A549 (cell line): ENCODE measurements around the gene ATG13. TPM values are rescaled to one million over a fixed set of nuclear protein-coding genes. Genes with fewer than 3 reads are reported as not detected.
"Not testable (repeated sequence)": the region's sequence is repeated elsewhere in the genome, so short reads cannot be mapped to it uniquely, and the experiment has no call there.

Source experiments
- ATAC-seq, 2 experiments: fragments of 200-7000 bp in 1 of 2; fragments of >200 bp in 1 of 2; cut with Nextera tagmentation in 1 of 2; cut with Tn5 transposase in 1 of 2; 3 replicates each; pipeline versions ENCODE4 v1.8.0 to v1.9.1; 2018 to 2020; ENCODE audit warnings: mild to moderate bottlenecking in 1 of 2, moderate library complexity in 1 of 2
- CTCF ChIA-PET: fragments of 300-600 bp; sonication (Branson Sonifier 250); formaldehyde crosslinking; extraction: SDS; loops from one replicate; lab custom pipeline; 2021; ENCODE audit warnings: antibody characterized with exemption, inconsistent platforms; lab: Yijun Ruan, JAX
- POLR2A ChIA-PET: fragments of 350-600 bp; formaldehyde crosslinking; extraction: SDS; loops from one replicate; lab custom pipeline; 2021; ENCODE audit warnings: antibody characterized with exemption, inconsistent platforms; lab: Yijun Ruan, JAX
- DNase-seq, 2 experiments: peaks; one replicate each; pipeline versions ENCODE4 v3.0.0 to v3.0.0-alpha.2; 2011 to 2016; ENCODE audit warnings: low read depth in 1 of 2, low spot score in 1 of 2
- FAIRE-seq: peaks from 2 replicates; lab custom pipeline; 2011; peaks lifted over from hg19 to GRCh38; lab: Jason Lieb, UNC
- H3K27ac ChIP-seq, 2 experiments: fragments of >200 bp; sonication (Bioruptor Twin); formaldehyde crosslinking; 3 replicates each; pipeline ENCODE4 v1.5.1; 2016 to 2017
- H3K4me1 ChIP-seq: fragments of >200 bp; sonication (Bioruptor Twin); formaldehyde crosslinking; 3 replicates; pipeline ENCODE4 v1.6.1; 2016
- H3K4me2 ChIP-seq: fragments of >200 bp; sonication (Bioruptor Twin); formaldehyde crosslinking; 3 replicates; pipeline ENCODE4 v1.6.1; 2016
- H3K4me3 ChIP-seq: fragments of >200 bp; sonication (Bioruptor Twin); formaldehyde crosslinking; 3 replicates; pipeline ENCODE4 v1.5.1; 2016
- H3K9me3 ChIP-seq: fragments of >200 bp; sonication (Bioruptor Twin); formaldehyde crosslinking; 3 replicates; pipeline ENCODE4 v1.6.1; 2016
- CEBPB ChIP-seq, 2 experiments: fragments of >200 bp in 1 of 2; sonication (Bioruptor Twin) in 1 of 2; formaldehyde crosslinking in 1 of 2; IDR thresholded peaks; 2 replicates each; pipeline ENCODE4 v1.6.1; 2012 to 2016
- E2F6 ChIP-seq: IDR thresholded peaks from 2 replicates; pipeline ENCODE4 v1.6.1; 2012; ENCODE audit warnings: low read depth, borderline replicate concordance
- EHMT2 ChIP-seq: fragments of 200-600 bp; sonication (generic); IDR thresholded peaks from 2 replicates; pipeline ENCODE4 v1.6.1; 2016; ENCODE audit warnings: antibody characterized with exemption, low read depth, mild to moderate bottlenecking, moderate library complexity
- FOXS1 ChIP-seq: fragments of 250-450 bp; sonication (Bioruptor Pico); IDR thresholded peaks from 2 replicates; pipeline ENCODE4 v1.5.0; 2020; ENCODE audit warnings: mild to moderate bottlenecking, moderate library complexity
- HEYL ChIP-seq: fragments of 250-450 bp; sonication (Bioruptor Pico); IDR thresholded peaks from 2 replicates; pipeline ENCODE4 v1.8.0; 2021; ENCODE audit warnings: mild to moderate bottlenecking, moderate library complexity
- HOXB13 ChIP-seq: fragments of 250-450 bp; sonication (Bioruptor Pico); IDR thresholded peaks from 2 replicates; pipeline ENCODE4 v1.5.0; 2020; ENCODE audit warnings: low read depth, mild to moderate bottlenecking, moderate library complexity
- MYC ChIP-seq: IDR thresholded peaks from 2 replicates; pipeline ENCODE4 v1.6.1; 2012; ENCODE audit warnings: mild to moderate bottlenecking, inconsistent platforms, low read length, improper control_type of control experiment, borderline replicate concordance
- NPAS2 ChIP-seq: fragments of 250-450 bp; sonication (Bioruptor Pico); IDR thresholded peaks from 2 replicates; pipeline ENCODE4 v1.8.0; 2022; ENCODE audit warnings: mild to moderate bottlenecking, moderate library complexity, borderline replicate concordance
- POLR2A ChIP-seq: IDR thresholded peaks from 2 replicates; pipeline ENCODE4 v1.6.1; 2012; ENCODE audit warnings: mild to moderate bottlenecking, low read length
- REST ChIP-seq: fragments of 200-600 bp; sonication (generic); IDR thresholded peaks from 2 replicates; pipeline ENCODE4 v1.6.1; 2016; ENCODE audit warnings: antibody characterized with exemption, mild to moderate bottlenecking, moderate library complexity
- RFX5 ChIP-seq: fragments of 450-650 bp; IDR thresholded peaks from 2 replicates; pipeline ENCODE4 v1.7.1; 2014; ENCODE audit warnings: antibody characterized with exemption, mild to moderate bottlenecking, moderate library complexity
- SREBF2 ChIP-seq: fragments of 450-650 bp; IDR thresholded peaks from 2 replicates; pipeline ENCODE4 v1.6.1; 2014; ENCODE audit warnings: mild to moderate bottlenecking, moderate library complexity
- ZNF302 ChIP-seq: fragments of 250-450 bp; sonication (Bioruptor Pico); IDR thresholded peaks from 2 replicates; pipeline ENCODE4 v1.9.0; 2021; ENCODE audit warnings: inconsistent platforms, mild to moderate bottlenecking, moderate library complexity
- WGBS: methylation state at CpG from one replicate; pipeline ENCODE4 v1.1.6; 2017; ENCODE audit errors: missing lambda C conversion rate; 5-methylcytosine and 5-hydroxymethylcytosine counted together
- polyA plus RNA-seq, 4 experiments: library from polyadenylated mRNA; depleted of rRNA in 3 of 4; stranded (reverse); fragments of >200 nt; fragmentation: RNase III in 1 of 4; extraction: RNeasy Plus Mini Kit Qiagen cat#74134 plus additional on column Dnase treatment in 1 of 4; gene quantifications; 2 replicates in 3 of 4; 3 replicates in 1 of 4; pipeline ENCODE4 v1.2.3, GENCODE V29; 2011 to 2017

The ATG13 gene
- polyA plus RNA-seq, 2 of the 4 experiments (the other 2 are of a cell fraction), result 39.5 to 58.6 TPM

DNA sequence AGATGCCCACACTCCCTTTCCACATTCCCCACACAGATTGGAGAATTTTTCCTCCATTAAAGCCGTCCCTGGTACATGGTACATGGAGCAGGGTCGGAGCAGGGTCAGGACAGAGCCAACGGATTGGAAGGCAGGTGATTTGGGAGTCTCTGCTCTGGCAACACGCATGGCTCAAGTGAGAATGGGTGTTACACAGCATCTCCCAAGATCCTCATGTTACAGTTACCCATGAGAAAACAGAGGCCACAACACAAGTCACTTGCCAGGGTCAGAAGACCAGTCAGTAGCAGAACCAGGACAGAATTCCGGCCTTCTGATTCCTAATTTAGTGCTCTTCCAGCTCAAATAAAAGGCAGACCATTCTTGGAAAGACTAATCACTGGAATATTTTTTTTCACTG is 94.0 kb downstream of the ATG13 start:
- TF ChIP-seq HEYL (CRISPR knock-in tag), result no peak
- TF ChIP-seq E2F6, result no peak
- no peak for TF ChIP-seq POLR2A
- no peak for TF ChIP-seq NPAS2
- TF ChIP-seq CEBPB (IDR thresholded peaks at IDR 0.05), result no peak
- no peak for TF ChIP-seq REST
- TF ChIP-seq HOXB13 (CRISPR knock-in tag), result no peak
- no peak for TF ChIP-seq ZNF302
- no peak for TF ChIP-seq MYC
- TF ChIP-seq FOXS1 (CRISPR knock-in tag), result no peak
- no peak for TF ChIP-seq SREBF2
- no peak for TF ChIP-seq EHMT2
- TF ChIP-seq, all 56 proteins: peak for 0
- 79% methylated on average over 5 of the region's 5 CpGs for WGBS
- FAIRE-seq (no peak), ATAC-seq (peak in 1 of 2 experiments; percentile 51; a peak in 3 of 6 replicates), DNase-seq (no peak)
- no peak overlapping the region for H3K4me3 ChIP-seq
- POLR2A ChIA-PET, result interaction anchor here (2.1 kb wide), 1 partner anchor 11 kb away, joined by 11 read pairs; the partner anchor contains the start of genes ARHGAP1 and ZNF408
- H3K4me2 ChIP-seq, result peak overlapping the region; percentile 36
- CTCF ChIA-PET, result interaction anchor here (2.1 kb wide), 1 partner anchor 8 kb away, joined by 5 read pairs; the partner anchor contains the start of gene F2
- no peaks in the 10 kb centered on the region for H3K9me3 ChIP-seq
- H3K27ac ChIP-seq, result peak overlapping the region; percentile 89 to 91
- H3K4me1 ChIP-seq, result peaks cover 50% of the 10 kb centered on the region

- ATAC-seq (no peak), FAIRE-seq (no peak), DNase-seq (no peak)
- Histone ChIP-seq H3K9me3 (no peaks in the 10 kb centered on the region), H3K27ac (peak overlapping the region; percentile 89 to 91), H3K4me2 (no peak overlapping the region), H3K4me3 (no peak overlapping the region), H3K4me1 (peaks cover 65% of the 10 kb centered on the region)
- 78% methylated on average over 7 of the region's 7 CpGs for WGBS
- CTCF ChIA-PET, result interaction anchor here (0.5 to 1.2 kb wide), 2 partner anchors 8 to 24 kb away, joined by 3 to 6 read pairs; no protein-coding TSS in a partner anchor
- POLR2A ChIA-PET, result interaction anchor here (1.6 kb wide), 1 partner anchor 12 kb away, joined by 6 read pairs; the partner anchor contains the start of genes ARHGAP1 and ZNF408
- TF ChIP-seq CEBPB (IDR thresholded peaks at IDR 0.05) (peak in 1 of 2 experiments; percentile 25; a peak in 1 of 4 replicates), RFX5 (no peak)
- TF ChIP-seq, all 56 proteins: peak for 1
These were observed 95.7 kb downstream of the ATG13 start for GRCh38 chr11:46712874-46713576.

- CTCF ChIA-PET, result interaction anchor here (0.7 to 1.4 kb wide), 3 partner anchors 9 to 26 kb away, joined by 3 read pairs; no protein-coding TSS in a partner anchor
- peak overlapping the region; percentile 35 for H3K4me2 ChIP-seq
- peaks cover 55% of the 10 kb centered on the region for H3K4me1 ChIP-seq
- DNase-seq, POLR2A ChIA-PET, FAIRE-seq, H3K4me3 ChIP-seq, H3K9me3 ChIP-seq, ATAC-seq: not testable (repeated sequence)
- peak overlapping the region; percentile 89 to 91 for H3K27ac ChIP-seq
- 33% methylated on average over 2 of the region's 2 CpGs for WGBS
These were observed 100.4 kb downstream of the ATG13 start for GRCh38 chr11:46717825-46718154.
